HG03280 (cell line): ENCODE data around the gene RANBP9.
A peak's percentile ranks its signal among the peaks of the same experiment; 100 is the strongest.

Source experiments
- ATAC-seq: cut with Tn5 transposase; IDR thresholded peaks from one replicate; pipeline ENCODE4 v1.9.1; 2021; ENCODE audit warnings: mild to moderate bottlenecking, moderate library complexity; ENCODE audit not compliant: unreplicated experiment

Gene RANBP9

GRCh38 chr6:13711324-13711732 lies 307 bp downstream of the RANBP9 start:
- peak; percentile 54 for ATAC-seq

- peak; percentile 8 for ATAC-seq
These were observed 897 bp downstream of the RANBP9 start for GRCh38 chr6:13710552-13711323.

GRCh38 chr6:13709689-13710551 lies 1.7 kb downstream of the RANBP9 start:
- no peak for ATAC-seq

- no peak for ATAC-seq
These were observed 2.9 kb downstream of the RANBP9 start for GRCh38 chr6:13708736-13709135.

GRCh38 chr6:13703496-13703895 lies 8.1 kb downstream of the RANBP9 start:
- no peak for ATAC-seq

- peak; percentile 46 for ATAC-seq
These were observed 8.8 kb downstream of the RANBP9 start for GRCh38 chr6:13702809-13703302.

- no peak for ATAC-seq
These were observed 11.4 kb downstream of the RANBP9 start for GRCh38 chr6:13700232-13700631.

GRCh38 chr6:13698715-13699114 lies 12.9 kb downstream of the RANBP9 start:
- ATAC-seq, result no peak

GRCh38 chr6:13697857-13698256 lies 13.8 kb downstream of the RANBP9 start:
- no peak for ATAC-seq

- ATAC-seq, result no peak
These were observed 15.4 kb downstream of the RANBP9 start for GRCh38 chr6:13696226-13696625.

- ATAC-seq, result no peak
These were observed 16.4 kb downstream of the RANBP9 start for GRCh38 chr6:13695252-13695651.

GRCh38 chr6:13694562-13694961 lies 17.1 kb downstream of the RANBP9 start:
- no peak for ATAC-seq

- no peak for ATAC-seq
These were observed 22.0 kb downstream of the RANBP9 start for GRCh38 chr6:13689511-13690256.

- ATAC-seq, result no peak
These were observed 22.9 kb downstream of the RANBP9 start for GRCh38 chr6:13688692-13689196.

- ATAC-seq, result no peak
These were observed 23.7 kb downstream of the RANBP9 start for GRCh38 chr6:13687917-13688351.

- no peak for ATAC-seq
These were observed 26.8 kb downstream of the RANBP9 start for GRCh38 chr6:13684855-13685254.

- ATAC-seq, result no peak
These were observed 28.6 kb downstream of the RANBP9 start for GRCh38 chr6:13683038-13683437.

- no peak for ATAC-seq
These were observed 29.3 kb downstream of the RANBP9 start for GRCh38 chr6:13682346-13682745.

GRCh38 chr6:13681305-13682061 lies 30.2 kb downstream of the RANBP9 start:
- no peak for ATAC-seq

- no peak for ATAC-seq
These were observed 31.1 kb downstream of the RANBP9 start for GRCh38 chr6:13680448-13680968.
